Melanocyte of skin (primary cell): Measurements from ENCODE around the gene EEPD1. TPM values are rescaled to one million over a fixed set of nuclear protein-coding genes. Genes with fewer than 3 reads are reported as not detected.

Experiments used
- small RNA-seq, 2 donors: library from RNA; depleted of rRNA; stranded (forward); fragments of <200 nt; gene quantifications; one replicate each; pipeline ENCODE3, GENCODE V24; 2012
- total RNA-seq, 2 donors: library from RNA; depleted of rRNA; stranded (reverse); fragments of >200 nt; gene quantifications; 2 replicates each; pipeline ENCODE4 v1.2.3, GENCODE V29; 2012

The EEPD1 gene
- total RNA-seq, result 10 to 100 TPM in 1 of 2 donors, 1 to 10 TPM in 1; 5.2 to 12.0 TPM

GRCh38 chr7:36152756-36153570, at the start of gene EEPD1:
Gene EEPD1 (plus strand): TSS chr7:36153254. CDS start chr7:36154325, 1,071 bp downstream.

Small RNA genes lying within 50 kb of the gene (small RNA-seq; reads per million reads assigned to genes)
- gene AC006960.1 (0 reads per million in 2 donors), gene AC007327.1 (0 to 0.35 reads per million in 2 donors), gene RF00019 (0 reads per million in 2 donors)

Other genes with a start within 250 kb of the EEPD1 start
- 100 to 1,000 TPM in 1 of 2 donors, 10 to 100 TPM in 1; 69.5 to 127 TPM for gene ANLN, start 236.6 kb downstream of the EEPD1 start, total RNA-seq